K562 (cell line): ENCODE measurements around the gene AP1B1. TPM values are rescaled to one million over a fixed set of nuclear protein-coding genes. Genes with fewer than 3 reads are reported as not detected.

Experiments
- BCOR ChIP-seq: fragments of 450-650 bp; IDR thresholded peaks from 2 replicates; pipeline ENCODE4 v1.6.1; 2016
- CBFB ChIP-seq: sonication (generic); formaldehyde crosslinking; IDR thresholded peaks from 2 replicates; pipeline ENCODE4 v1.4.0; 2020; ENCODE audit warnings: mild to moderate bottlenecking, missing genetic modification reagents
- HNRNPUL1 ChIP-seq: fragments of 200-400 bp; formaldehyde crosslinking; IDR thresholded peaks from 2 replicates; pipeline ENCODE4 v1.6.1; 2017; ENCODE audit warnings: low read length
- KDM2B ChIP-seq: fragments of 250-450 bp; sonication (Bioruptor Pico); IDR thresholded peaks from 2 replicates; pipeline ENCODE4 v1.8.0; 2021; ENCODE audit warnings: mild to moderate bottlenecking, moderate library complexity
- NFE2L1 ChIP-seq: fragments of 450-650 bp; IDR thresholded peaks from 2 replicates; pipeline ENCODE4 v1.6.1; 2016; ENCODE audit warnings: missing genetic modification characterization, low read depth, mild to moderate bottlenecking, missing compliant biosample characterization, moderate library complexity, borderline replicate concordance
- PHF8 ChIP-seq: fragments of 200-600 bp; sonication (generic); IDR thresholded peaks from 2 replicates; pipeline ENCODE4 v1.6.1; 2012; ENCODE audit warnings: mixed run types, mild to moderate bottlenecking, inconsistent platforms, low read length, moderate library complexity, borderline replicate concordance
- RB1 ChIP-seq: fragments of 450-650 bp; IDR thresholded peaks from 2 replicates; pipeline ENCODE4 v1.6.1; 2017; ENCODE audit warnings: low read depth, mild to moderate bottlenecking
- SRSF7 ChIP-seq: fragments of 200-400 bp; formaldehyde crosslinking; optimal IDR thresholded peaks from 2 replicates; pipeline ENCODE3; 2017; ENCODE audit warnings: mild to moderate bottlenecking, low read depth, low read length
- ZNF316 ChIP-seq: fragments of 450-650 bp; IDR thresholded peaks from 2 replicates; pipeline ENCODE4 v1.6.1; 2016
- polyA plus RNA-seq, 8 experiments: library from polyadenylated mRNA; depleted of rRNA in 4 of 8; stranded (reverse) in 5 of 8; unstranded in 3 of 8; fragments of >200 nt; fragmentation: Nextera tagmentation in 2 of 8; fragmentation: Illumina TruSeq in 1 of 8; extraction: Ambion mirVana in 2 of 8; extraction: Trizol in 1 of 8; gene quantifications; 2 replicates each; pipeline versions ENCODE4 v1.2.1 to v1.2.3, GENCODE V29; 2011 to 2014; ENCODE audit warnings: inconsistent platforms in 1 of 8, missing spikeins in 1 of 8
- total RNA-seq, 7 experiments: library from RNA; depleted of rRNA in 6 of 7; stranded (reverse); fragments of >200 nt in 6 of 7; fragmentation: Illumina TruSeq in 2 of 7; extraction: Trizol in 2 of 7; gene quantifications; 2 replicates each; pipeline versions ENCODE4 v1.2.1 to v1.2.3, GENCODE V29; 2011 to 2021; ENCODE audit warnings: low replicate concordance in 1 of 7
- TF ChIP-seq, protein P1 (sequence below): fragments of 450-650 bp; IDR thresholded peaks from 2 replicates; pipeline ENCODE4 v1.6.1; 2018; ENCODE audit not compliant: partially characterized antibody
- TF ChIP-seq, protein P2 (sequence below): IDR thresholded peaks from 2 replicates; pipeline ENCODE4 v1.6.1; 2011; ENCODE audit warnings: borderline replicate concordance, low read depth, mild to moderate bottlenecking, moderate library complexity, low read length; ENCODE audit not compliant: insufficient read depth, poor library complexity, severe bottlenecking
- TF ChIP-seq, protein P3 (sequence below): fragments of 250-450 bp; sonication (Bioruptor Pico); IDR thresholded peaks from 2 replicates; pipeline ENCODE4 v1.9.0; 2021; ENCODE audit warnings: mild to moderate bottlenecking, inconsistent platforms
- TF ChIP-seq, protein P4 (sequence below): fragments of 250-450 bp; sonication (Bioruptor Pico); IDR thresholded peaks from 2 replicates; pipeline ENCODE4 v1.4.0; 2020

Gene AP1B1
- total and polyA plus RNA-seq, 9 of the 15 experiments (the other 6 are each of a cell fraction or from before 2014, with no cell fraction given), result 1.2 to 60.9 (median 30.1) TPM

DNA sequence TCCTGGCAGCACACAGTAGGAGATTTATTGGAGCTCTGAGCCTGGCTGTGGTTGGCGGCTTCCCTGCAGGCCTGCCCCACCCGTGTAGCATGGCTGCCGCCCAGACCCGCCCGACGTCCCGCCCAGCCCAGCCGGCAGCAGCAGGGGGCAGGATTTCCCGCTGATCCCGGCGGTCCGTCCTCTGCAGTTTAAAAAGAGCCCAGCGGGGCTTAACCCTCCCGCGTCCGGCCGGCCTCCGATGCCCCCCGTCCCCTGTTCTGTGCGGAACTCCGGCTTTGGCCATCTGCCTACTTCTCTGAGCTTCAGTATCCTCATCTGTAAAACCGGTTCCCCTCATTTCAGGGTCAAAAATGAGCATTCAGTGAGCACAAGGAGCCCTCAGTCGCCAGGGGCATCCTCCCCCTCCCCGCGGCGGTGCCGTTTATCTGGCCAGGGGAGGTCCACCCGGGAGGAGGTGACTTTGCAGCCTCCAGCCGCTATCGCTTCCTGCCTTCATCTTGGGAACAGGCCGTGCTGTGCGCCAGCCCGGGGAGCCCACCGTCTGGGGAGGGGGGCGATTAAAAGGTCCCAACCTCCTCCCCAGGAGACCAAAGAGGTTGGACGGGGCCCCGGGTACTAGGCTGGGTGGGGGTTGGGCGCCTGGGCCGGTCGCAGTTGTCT, 82.1 kb downstream of the AP1B1 start, which contains the start of gene GAS2L1 (continued):
- TF ChIP-seq KDM2B (no peak), RB1 (peak; percentile 81; the same call in 1 of the 2 replicates), CBFB (no peak), ZNF316 (no peak), SRSF7 (no peak), HNRNPUL1 (no peak), PHF8 (peak; percentile 60; the same call in 1 of the 2 replicates), NFE2L1 (tag) (no peak), BCOR (0 out of 2 replicates have a peak, but pooled peaks have one; percentile 51)
- TF ChIP-seq, protein P1, sequence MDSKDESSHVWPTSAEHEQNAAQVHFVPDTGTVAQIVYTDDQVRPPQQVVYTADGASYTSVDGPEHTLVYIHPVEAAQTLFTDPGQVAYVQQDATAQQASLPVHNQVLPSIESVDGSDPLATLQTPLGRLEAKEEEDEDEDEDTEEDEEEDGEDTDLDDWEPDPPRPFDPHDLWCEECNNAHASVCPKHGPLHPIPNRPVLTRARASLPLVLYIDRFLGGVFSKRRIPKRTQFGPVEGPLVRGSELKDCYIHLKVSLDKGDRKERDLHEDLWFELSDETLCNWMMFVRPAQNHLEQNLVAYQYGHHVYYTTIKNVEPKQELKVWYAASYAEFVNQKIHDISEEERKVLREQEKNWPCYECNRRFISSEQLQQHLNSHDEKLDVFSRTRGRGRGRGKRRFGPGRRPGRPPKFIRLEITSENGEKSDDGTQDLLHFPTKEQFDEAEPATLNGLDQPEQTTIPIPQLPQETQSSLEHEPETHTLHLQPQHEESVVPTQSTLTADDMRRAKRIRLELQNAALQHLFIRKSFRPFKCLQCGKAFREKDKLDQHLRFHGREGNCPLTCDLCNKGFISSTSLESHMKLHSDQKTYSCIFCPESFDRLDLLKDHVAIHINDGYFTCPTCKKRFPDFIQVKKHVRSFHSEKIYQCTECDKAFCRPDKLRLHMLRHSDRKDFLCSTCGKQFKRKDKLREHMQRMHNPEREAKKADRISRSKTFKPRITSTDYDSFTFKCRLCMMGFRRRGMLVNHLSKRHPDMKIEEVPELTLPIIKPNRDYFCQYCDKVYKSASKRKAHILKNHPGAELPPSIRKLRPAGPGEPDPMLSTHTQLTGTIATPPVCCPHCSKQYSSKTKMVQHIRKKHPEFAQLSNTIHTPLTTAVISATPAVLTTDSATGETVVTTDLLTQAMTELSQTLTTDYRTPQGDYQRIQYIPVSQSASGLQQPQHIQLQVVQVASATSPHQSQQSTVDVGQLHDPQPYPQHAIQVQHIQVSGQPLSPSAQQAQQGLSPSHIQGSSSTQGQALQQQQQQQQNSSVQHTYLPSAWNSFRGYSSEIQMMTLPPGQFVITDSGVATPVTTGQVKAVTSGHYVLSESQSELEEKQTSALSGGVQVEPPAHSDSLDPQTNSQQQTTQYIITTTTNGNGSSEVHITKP, result peak; percentile 85
- TF ChIP-seq, protein P2, sequence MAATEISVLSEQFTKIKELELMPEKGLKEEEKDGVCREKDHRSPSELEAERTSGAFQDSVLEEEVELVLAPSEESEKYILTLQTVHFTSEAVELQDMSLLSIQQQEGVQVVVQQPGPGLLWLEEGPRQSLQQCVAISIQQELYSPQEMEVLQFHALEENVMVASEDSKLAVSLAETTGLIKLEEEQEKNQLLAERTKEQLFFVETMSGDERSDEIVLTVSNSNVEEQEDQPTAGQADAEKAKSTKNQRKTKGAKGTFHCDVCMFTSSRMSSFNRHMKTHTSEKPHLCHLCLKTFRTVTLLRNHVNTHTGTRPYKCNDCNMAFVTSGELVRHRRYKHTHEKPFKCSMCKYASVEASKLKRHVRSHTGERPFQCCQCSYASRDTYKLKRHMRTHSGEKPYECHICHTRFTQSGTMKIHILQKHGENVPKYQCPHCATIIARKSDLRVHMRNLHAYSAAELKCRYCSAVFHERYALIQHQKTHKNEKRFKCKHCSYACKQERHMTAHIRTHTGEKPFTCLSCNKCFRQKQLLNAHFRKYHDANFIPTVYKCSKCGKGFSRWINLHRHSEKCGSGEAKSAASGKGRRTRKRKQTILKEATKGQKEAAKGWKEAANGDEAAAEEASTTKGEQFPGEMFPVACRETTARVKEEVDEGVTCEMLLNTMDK, result peak; percentile 74
- TF ChIP-seq, protein P3, sequence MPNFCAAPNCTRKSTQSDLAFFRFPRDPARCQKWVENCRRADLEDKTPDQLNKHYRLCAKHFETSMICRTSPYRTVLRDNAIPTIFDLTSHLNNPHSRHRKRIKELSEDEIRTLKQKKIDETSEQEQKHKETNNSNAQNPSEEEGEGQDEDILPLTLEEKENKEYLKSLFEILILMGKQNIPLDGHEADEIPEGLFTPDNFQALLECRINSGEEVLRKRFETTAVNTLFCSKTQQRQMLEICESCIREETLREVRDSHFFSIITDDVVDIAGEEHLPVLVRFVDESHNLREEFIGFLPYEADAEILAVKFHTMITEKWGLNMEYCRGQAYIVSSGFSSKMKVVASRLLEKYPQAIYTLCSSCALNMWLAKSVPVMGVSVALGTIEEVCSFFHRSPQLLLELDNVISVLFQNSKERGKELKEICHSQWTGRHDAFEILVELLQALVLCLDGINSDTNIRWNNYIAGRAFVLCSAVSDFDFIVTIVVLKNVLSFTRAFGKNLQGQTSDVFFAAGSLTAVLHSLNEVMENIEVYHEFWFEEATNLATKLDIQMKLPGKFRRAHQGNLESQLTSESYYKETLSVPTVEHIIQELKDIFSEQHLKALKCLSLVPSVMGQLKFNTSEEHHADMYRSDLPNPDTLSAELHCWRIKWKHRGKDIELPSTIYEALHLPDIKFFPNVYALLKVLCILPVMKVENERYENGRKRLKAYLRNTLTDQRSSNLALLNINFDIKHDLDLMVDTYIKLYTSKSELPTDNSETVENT (CRISPR knock-in tag), result no peak
- TF ChIP-seq, protein P4, sequence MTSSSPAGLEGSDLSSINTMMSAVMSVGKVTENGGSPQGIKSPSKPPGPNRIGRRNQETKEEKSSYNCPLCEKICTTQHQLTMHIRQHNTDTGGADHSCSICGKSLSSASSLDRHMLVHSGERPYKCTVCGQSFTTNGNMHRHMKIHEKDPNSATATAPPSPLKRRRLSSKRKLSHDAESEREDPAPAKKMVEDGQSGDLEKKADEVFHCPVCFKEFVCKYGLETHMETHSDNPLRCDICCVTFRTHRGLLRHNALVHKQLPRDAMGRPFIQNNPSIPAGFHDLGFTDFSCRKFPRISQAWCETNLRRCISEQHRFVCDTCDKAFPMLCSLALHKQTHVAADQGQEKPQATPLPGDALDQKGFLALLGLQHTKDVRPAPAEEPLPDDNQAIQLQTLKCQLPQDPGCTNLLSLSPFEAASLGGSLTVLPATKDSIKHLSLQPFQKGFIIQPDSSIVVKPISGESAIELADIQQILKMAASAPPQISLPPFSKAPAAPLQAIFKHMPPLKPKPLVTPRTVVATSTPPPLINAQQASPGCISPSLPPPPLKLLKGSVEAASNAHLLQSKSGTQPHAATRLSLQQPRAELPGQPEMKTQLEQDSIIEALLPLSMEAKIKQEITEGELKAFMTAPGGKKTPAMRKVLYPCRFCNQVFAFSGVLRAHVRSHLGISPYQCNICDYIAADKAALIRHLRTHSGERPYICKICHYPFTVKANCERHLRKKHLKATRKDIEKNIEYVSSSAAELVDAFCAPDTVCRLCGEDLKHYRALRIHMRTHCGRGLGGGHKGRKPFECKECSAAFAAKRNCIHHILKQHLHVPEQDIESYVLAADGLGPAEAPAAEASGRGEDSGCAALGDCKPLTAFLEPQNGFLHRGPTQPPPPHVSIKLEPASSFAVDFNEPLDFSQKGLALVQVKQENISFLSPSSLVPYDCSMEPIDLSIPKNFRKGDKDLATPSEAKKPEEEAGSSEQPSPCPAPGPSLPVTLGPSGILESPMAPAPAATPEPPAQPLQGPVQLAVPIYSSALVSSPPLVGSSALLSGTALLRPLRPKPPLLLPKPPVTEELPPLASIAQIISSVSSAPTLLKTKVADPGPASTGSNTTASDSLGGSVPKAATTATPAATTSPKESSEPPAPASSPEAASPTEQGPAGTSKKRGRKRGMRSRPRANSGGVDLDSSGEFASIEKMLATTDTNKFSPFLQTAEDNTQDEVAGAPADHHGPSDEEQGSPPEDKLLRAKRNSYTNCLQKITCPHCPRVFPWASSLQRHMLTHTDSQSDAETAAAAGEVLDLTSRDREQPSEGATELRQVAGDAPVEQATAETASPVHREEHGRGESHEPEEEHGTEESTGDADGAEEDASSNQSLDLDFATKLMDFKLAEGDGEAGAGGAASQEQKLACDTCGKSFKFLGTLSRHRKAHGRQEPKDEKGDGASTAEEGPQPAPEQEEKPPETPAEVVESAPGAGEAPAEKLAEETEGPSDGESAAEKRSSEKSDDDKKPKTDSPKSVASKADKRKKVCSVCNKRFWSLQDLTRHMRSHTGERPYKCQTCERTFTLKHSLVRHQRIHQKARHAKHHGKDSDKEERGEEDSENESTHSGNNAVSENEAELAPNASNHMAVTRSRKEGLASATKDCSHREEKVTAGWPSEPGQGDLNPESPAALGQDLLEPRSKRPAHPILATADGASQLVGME (CRISPR knock-in tag), result 0 out of 2 replicates have a peak, but pooled peaks have one; percentile 14
